WTC11 (cell line): ENCODE measurements around the gene TRIM29.

ENCODE experiments used
- GRHL2 ChIP-seq: fragments of 250-450 bp; sonication (Bioruptor Pico); IDR thresholded peaks from 2 replicates; pipeline ENCODE4 v1.8.0; 2022; ENCODE audit warnings: mild to moderate bottlenecking, moderate library complexity; ENCODE audit not compliant: insufficient replicate concordance, severe bottlenecking
- TF ChIP-seq, protein P1 (sequence below): fragments of 200-600 bp; IDR thresholded peaks from 2 replicates; pipeline ENCODE4 v1.8.0; 2022; ENCODE audit warnings: antibody characterized with exemption
- TF ChIP-seq, protein P2 (sequence below): sonication (generic); formaldehyde crosslinking; IDR thresholded peaks from 2 replicates; pipeline ENCODE4 v1.8.1; 2023; ENCODE audit warnings: mild to moderate bottlenecking, missing genetic modification reagents, moderate library complexity
- TF ChIP-seq, protein P3 (sequence below): sonication (generic); formaldehyde crosslinking; IDR thresholded peaks from 2 replicates; pipeline ENCODE4 v1.8.0; 2023; ENCODE audit warnings: mild to moderate bottlenecking, missing genetic modification reagents

DNA sequence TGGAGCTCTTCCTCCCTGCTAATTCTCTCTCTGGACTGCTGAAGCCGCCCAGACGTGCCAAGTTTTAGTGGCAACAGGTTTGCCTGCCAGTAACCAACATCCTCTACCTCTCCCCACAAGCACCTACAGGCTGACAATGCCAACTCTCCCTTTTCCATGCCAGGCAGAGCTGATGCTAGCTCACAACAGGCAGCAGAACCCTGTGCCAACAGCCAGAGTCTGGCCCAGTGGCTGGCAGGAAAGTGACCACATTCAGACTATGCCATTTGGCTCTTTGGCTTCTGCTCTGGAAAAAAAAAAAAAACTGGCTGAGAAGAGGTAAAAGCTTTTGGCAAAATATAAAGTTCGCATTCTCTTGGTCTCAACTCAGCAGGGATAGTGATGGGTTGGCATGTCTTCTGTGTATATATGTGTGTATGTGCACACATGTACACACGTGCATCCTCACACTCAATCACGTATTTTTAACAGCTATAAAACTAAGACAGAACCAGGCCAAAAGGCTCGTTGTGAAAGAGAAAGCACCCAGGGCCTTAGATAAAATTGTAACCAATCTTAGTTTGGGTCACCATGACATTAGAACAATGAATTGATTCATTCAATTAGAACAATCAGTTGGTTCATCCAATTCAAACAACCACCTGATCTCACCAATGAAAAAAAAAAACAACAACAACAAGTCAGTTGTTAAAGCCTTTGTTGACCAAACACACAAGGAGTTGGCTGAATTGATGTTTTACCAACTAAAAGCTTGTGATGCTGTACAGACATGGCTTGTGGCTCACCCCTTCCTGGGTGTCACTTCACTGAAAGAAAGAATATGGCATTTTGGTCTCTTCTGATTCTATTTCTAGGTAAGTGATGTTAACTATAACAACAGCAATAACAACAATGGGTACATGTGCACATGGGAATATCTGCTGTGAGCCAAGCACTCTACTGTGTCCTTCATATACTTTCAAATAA lies 48.6 kb downstream of the TRIM29 start:
- TF ChIP-seq, protein P1, sequence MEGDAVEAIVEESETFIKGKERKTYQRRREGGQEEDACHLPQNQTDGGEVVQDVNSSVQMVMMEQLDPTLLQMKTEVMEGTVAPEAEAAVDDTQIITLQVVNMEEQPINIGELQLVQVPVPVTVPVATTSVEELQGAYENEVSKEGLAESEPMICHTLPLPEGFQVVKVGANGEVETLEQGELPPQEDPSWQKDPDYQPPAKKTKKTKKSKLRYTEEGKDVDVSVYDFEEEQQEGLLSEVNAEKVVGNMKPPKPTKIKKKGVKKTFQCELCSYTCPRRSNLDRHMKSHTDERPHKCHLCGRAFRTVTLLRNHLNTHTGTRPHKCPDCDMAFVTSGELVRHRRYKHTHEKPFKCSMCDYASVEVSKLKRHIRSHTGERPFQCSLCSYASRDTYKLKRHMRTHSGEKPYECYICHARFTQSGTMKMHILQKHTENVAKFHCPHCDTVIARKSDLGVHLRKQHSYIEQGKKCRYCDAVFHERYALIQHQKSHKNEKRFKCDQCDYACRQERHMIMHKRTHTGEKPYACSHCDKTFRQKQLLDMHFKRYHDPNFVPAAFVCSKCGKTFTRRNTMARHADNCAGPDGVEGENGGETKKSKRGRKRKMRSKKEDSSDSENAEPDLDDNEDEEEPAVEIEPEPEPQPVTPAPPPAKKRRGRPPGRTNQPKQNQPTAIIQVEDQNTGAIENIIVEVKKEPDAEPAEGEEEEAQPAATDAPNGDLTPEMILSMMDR = no peak
- TF ChIP-seq GRHL2 (CRISPR knock-in tag) = no peak
- TF ChIP-seq, protein P2, sequence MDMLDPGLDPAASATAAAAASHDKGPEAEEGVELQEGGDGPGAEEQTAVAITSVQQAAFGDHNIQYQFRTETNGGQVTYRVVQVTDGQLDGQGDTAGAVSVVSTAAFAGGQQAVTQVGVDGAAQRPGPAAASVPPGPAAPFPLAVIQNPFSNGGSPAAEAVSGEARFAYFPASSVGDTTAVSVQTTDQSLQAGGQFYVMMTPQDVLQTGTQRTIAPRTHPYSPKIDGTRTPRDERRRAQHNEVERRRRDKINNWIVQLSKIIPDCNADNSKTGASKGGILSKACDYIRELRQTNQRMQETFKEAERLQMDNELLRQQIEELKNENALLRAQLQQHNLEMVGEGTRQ (CRISPR knock-in tag) = no peak
- TF ChIP-seq, protein P3, sequence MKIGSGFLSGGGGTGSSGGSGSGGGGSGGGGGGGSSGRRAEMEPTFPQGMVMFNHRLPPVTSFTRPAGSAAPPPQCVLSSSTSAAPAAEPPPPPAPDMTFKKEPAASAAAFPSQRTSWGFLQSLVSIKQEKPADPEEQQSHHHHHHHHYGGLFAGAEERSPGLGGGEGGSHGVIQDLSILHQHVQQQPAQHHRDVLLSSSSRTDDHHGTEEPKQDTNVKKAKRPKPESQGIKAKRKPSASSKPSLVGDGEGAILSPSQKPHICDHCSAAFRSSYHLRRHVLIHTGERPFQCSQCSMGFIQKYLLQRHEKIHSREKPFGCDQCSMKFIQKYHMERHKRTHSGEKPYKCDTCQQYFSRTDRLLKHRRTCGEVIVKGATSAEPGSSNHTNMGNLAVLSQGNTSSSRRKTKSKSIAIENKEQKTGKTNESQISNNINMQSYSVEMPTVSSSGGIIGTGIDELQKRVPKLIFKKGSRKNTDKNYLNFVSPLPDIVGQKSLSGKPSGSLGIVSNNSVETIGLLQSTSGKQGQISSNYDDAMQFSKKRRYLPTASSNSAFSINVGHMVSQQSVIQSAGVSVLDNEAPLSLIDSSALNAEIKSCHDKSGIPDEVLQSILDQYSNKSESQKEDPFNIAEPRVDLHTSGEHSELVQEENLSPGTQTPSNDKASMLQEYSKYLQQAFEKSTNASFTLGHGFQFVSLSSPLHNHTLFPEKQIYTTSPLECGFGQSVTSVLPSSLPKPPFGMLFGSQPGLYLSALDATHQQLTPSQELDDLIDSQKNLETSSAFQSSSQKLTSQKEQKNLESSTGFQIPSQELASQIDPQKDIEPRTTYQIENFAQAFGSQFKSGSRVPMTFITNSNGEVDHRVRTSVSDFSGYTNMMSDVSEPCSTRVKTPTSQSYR (CRISPR knock-in tag) = no peak
